Measurements from ENCODE around the gene SLC39A7. TPM values are rescaled to one million over a fixed set of nuclear protein-coding genes. Genes with fewer than 3 reads are reported as not detected.

The SLC39A7 gene
- total RNA-seq, 1 experiment from 2014 or later: 130 TPM

GRCh38 chr6:33189625-33190448 is 10.8 kb upstream of the SLC39A7 start:
- Histone ChIP-seq H3K36me3 (ENCODE audit: control insufficient read depth in 1 of 2, insufficient read depth in 2 of 2, low read length in 2 of 2) (peaks cover 3 to 9% of the 10 kb centered on the region in 2 experiments; a peak in 3 of 4 replicates), H2AFZ (ENCODE audit: low read depth, low read length, poor library complexity, severe bottlenecking) (no peak overlapping the region), H3K27ac (ENCODE audit: low read depth, low read length) (no peak overlapping the region), H4K20me1 (ENCODE audit: insufficient read depth) (no peaks in the 10 kb centered on the region), H3K9ac (ENCODE audit: low read length) (no peak overlapping the region), H3K4me3 (replicated peaks in 1 of 2; ENCODE audit: low read depth in 1 of 2, low read length in 2 of 2) (no peak overlapping the region), H3K4me1 (ENCODE audit: control insufficient read depth in 1 of 2, insufficient read depth in 2 of 2, low read length in 2 of 2) (no peaks in the 10 kb centered on the region), H3K4me2 (ENCODE audit: low read length) (no peak overlapping the region), H3K9me3 (ENCODE audit: control insufficient read depth in 1 of 2, insufficient read depth in 1 of 2, low read depth in 1 of 2, low read length in 2 of 2) (no peaks in the 10 kb centered on the region), H3K79me2 (ENCODE audit: insufficient read depth, low read length) (no peaks in the 10 kb centered on the region), H3K27me3 (ENCODE audit: insufficient read depth, low read length) (no peaks in the 10 kb centered on the region), H3K9me2 (ENCODE audit: insufficient read depth) (no peaks in the 10 kb centered on the region)
- DNase-seq (ENCODE audit: low read depth, low spot score): no peak
- intact Hi-C loops (cut with micrococcal nuclease): no loop called here
- BruUV-seq (replicated peaks): no TSS peak
- ChIA-PET RAD21 (ENCODE audit: low non-redundant PET in 1 of 2, low total read pairs in 2 of 2, uncharacterized antibody in 2 of 2, unreplicated experiment in 2 of 2) (interaction anchor here in 1 of 2 experiments (0.6 kb wide), 1 partner anchor 9 kb away, joined by 3 read pairs; no protein-coding TSS in a partner anchor), POLR2A (interaction anchor here (0.8 kb wide), 1 partner anchor 8 kb away, joined by 3 read pairs; no protein-coding TSS in a partner anchor), CTCF (no interaction called here)
- ATAC-seq: no peak
- TF ChIP-seq REST (IDR thresholded peaks at IDR 0.05; ENCODE audit: low read depth): no peak
- no peak for TF ChIP-seq FOSL1 (IDR thresholded peaks at IDR 0.05; ENCODE audit: low read depth)
- no peak for TF ChIP-seq SIN3A (IDR thresholded peaks at IDR 0.05; ENCODE audit: low read depth)
- TF ChIP-seq ATF3 (IDR thresholded peaks at IDR 0.05): no peak
- no peak for TF ChIP-seq ZBTB33 (IDR thresholded peaks at IDR 0.05; ENCODE audit: extremely low read depth, insufficient replicate concordance, low read length)
- no peak for TF ChIP-seq CEBPB (IDR thresholded peaks at IDR 0.05; ENCODE audit: low read depth)
- TF ChIP-seq ZNF274 (IDR thresholded peaks at IDR 0.05; ENCODE audit: low read depth, low read length): no peak
- no peak for TF ChIP-seq ZFX (IDR thresholded peaks at IDR 0.05)
- TF ChIP-seq SRF (IDR thresholded peaks at IDR 0.05; ENCODE audit: low read depth): no peak
- no peak for TF ChIP-seq POLR2AphosphoS5 (IDR thresholded peaks at IDR 0.05; ENCODE audit: low read depth, low read length)
- TF ChIP-seq RAD21 (IDR thresholded peaks at IDR 0.05; ENCODE audit: low read depth): no peak
- TF ChIP-seq, protein P1, sequence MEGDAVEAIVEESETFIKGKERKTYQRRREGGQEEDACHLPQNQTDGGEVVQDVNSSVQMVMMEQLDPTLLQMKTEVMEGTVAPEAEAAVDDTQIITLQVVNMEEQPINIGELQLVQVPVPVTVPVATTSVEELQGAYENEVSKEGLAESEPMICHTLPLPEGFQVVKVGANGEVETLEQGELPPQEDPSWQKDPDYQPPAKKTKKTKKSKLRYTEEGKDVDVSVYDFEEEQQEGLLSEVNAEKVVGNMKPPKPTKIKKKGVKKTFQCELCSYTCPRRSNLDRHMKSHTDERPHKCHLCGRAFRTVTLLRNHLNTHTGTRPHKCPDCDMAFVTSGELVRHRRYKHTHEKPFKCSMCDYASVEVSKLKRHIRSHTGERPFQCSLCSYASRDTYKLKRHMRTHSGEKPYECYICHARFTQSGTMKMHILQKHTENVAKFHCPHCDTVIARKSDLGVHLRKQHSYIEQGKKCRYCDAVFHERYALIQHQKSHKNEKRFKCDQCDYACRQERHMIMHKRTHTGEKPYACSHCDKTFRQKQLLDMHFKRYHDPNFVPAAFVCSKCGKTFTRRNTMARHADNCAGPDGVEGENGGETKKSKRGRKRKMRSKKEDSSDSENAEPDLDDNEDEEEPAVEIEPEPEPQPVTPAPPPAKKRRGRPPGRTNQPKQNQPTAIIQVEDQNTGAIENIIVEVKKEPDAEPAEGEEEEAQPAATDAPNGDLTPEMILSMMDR (IDR thresholded peaks at IDR 0.05 in 2 of 3, conservative IDR thresholded peaks at IDR 0.05 in 1 of 3; ENCODE audit: borderline replicate concordance in 1 of 3, insufficient read depth in 1 of 3, low read depth in 2 of 3, low read length in 2 of 3): no peak
- no peak for TF ChIP-seq CBX3 (IDR thresholded peaks at IDR 0.05; ENCODE audit: low read depth)
- TF ChIP-seq POLR2A (IDR thresholded peaks at IDR 0.05; ENCODE audit: borderline replicate concordance, extremely low read depth, insufficient read depth, insufficient read length): no peak
